ENCODE results near the gene CDH11.

CDH11 gene

GRCh38 chr16:65069065-65069464, 52.8 kb downstream of the CDH11 start:
- DNase-seq = no peak

GRCh38 chr16:65068151-65068740, 53.6 kb downstream of the CDH11 start:
- H3K27ac Mint-ChIP-seq = no peak overlapping the region
- H3K36me3 Mint-ChIP-seq = no peaks in the 10 kb centered on the region
- no peaks in the 10 kb centered on the region for H3K27me3 Mint-ChIP-seq
- no peaks in the 10 kb centered on the region for H3K9me3 Mint-ChIP-seq
- CTCF ChIA-PET = no interaction called here
- H3K4me3 Mint-ChIP-seq = no peak overlapping the region
- no peaks in the 10 kb centered on the region for H3K4me1 Mint-ChIP-seq
- no peak for DNase-seq

More at GRCh38 chr16:65069065-65069464, 52.8 kb downstream of the CDH11 start:
- Mint-ChIP-seq H3K4me1 (no peaks in the 10 kb centered on the region), H3K27me3 (no peaks in the 10 kb centered on the region), H3K9me3 (no peaks in the 10 kb centered on the region), H3K27ac (no peak overlapping the region), H3K4me3 (no peak overlapping the region), H3K36me3 (no peaks in the 10 kb centered on the region)
- CTCF ChIA-PET = no interaction called here

- CTCF ChIA-PET = no interaction called here
- Mint-ChIP-seq H3K4me3 (no peak overlapping the region), H3K36me3 (no peaks in the 10 kb centered on the region), H3K27ac (no peak overlapping the region), H3K4me1 (no peaks in the 10 kb centered on the region), H3K9me3 (no peaks in the 10 kb centered on the region), H3K27me3 (no peaks in the 10 kb centered on the region)
- no peak for DNase-seq
Measured at GRCh38 chr16:65066651-65067050, 55.2 kb downstream of the CDH11 start.

- H3K27me3 Mint-ChIP-seq = no peaks in the 10 kb centered on the region
- no peak overlapping the region for H3K27ac Mint-ChIP-seq
- CTCF ChIA-PET = no interaction called here
- no peaks in the 10 kb centered on the region for H3K36me3 Mint-ChIP-seq
- H3K4me3 Mint-ChIP-seq = no peak overlapping the region
- no peaks in the 10 kb centered on the region for H3K9me3 Mint-ChIP-seq
- no peaks in the 10 kb centered on the region for H3K4me1 Mint-ChIP-seq
- no peak for DNase-seq
Measured at GRCh38 chr16:65065031-65065430, 56.8 kb downstream of the CDH11 start.

- no peak for DNase-seq
- no peak overlapping the region for H3K4me3 Mint-ChIP-seq
- H3K36me3 Mint-ChIP-seq = no peaks in the 10 kb centered on the region
- H3K4me1 Mint-ChIP-seq = no peaks in the 10 kb centered on the region
- H3K27ac Mint-ChIP-seq = no peak overlapping the region
- no peaks in the 10 kb centered on the region for H3K27me3 Mint-ChIP-seq
- no peaks in the 10 kb centered on the region for H3K9me3 Mint-ChIP-seq
- CTCF ChIA-PET = no interaction called here
Measured at GRCh38 chr16:65064131-65064530, 57.7 kb downstream of the CDH11 start.

GRCh38 chr16:65062736-65063583, 58.9 kb downstream of the CDH11 start:
- Mint-ChIP-seq H3K36me3 (no peaks in the 10 kb centered on the region), H3K9me3 (no peaks in the 10 kb centered on the region)
- CTCF ChIA-PET = no interaction called here

GRCh38 chr16:65061935-65062518, 59.8 kb downstream of the CDH11 start:
- H3K36me3 Mint-ChIP-seq = no peaks in the 10 kb centered on the region
- H3K9me3 Mint-ChIP-seq = peaks cover 4% of the 10 kb centered on the region
- no peak overlapping the region for H3K4me3 Mint-ChIP-seq
- H3K27ac Mint-ChIP-seq = no peak overlapping the region
- DNase-seq = no peak
- no peaks in the 10 kb centered on the region for H3K27me3 Mint-ChIP-seq
- H3K4me1 Mint-ChIP-seq = no peaks in the 10 kb centered on the region
- CTCF ChIA-PET = no interaction called here

More at GRCh38 chr16:65062736-65063583, 58.9 kb downstream of the CDH11 start:
- no peak for DNase-seq
- Mint-ChIP-seq H3K4me1 (no peaks in the 10 kb centered on the region), H3K4me3 (no peak overlapping the region), H3K27ac (no peak overlapping the region), H3K27me3 (no peaks in the 10 kb centered on the region)

- H3K4me3 Mint-ChIP-seq = no peak overlapping the region
- H3K4me1 Mint-ChIP-seq = no peaks in the 10 kb centered on the region
- no peak overlapping the region for H3K27ac Mint-ChIP-seq
- peaks cover 4% of the 10 kb centered on the region for H3K9me3 Mint-ChIP-seq
- CTCF ChIA-PET = no interaction called here
- no peaks in the 10 kb centered on the region for H3K27me3 Mint-ChIP-seq
- no peak for DNase-seq
- no peaks in the 10 kb centered on the region for H3K36me3 Mint-ChIP-seq
Measured at GRCh38 chr16:65061263-65061662, 60.6 kb downstream of the CDH11 start.

GRCh38 chr16:65059406-65059980, 62.4 kb downstream of the CDH11 start:
- Mint-ChIP-seq H3K4me1 (no peaks in the 10 kb centered on the region), H3K4me3 (no peak overlapping the region), H3K36me3 (no peaks in the 10 kb centered on the region), H3K27ac (no peak overlapping the region), H3K9me3 (peaks cover 7% of the 10 kb centered on the region), H3K27me3 (no peaks in the 10 kb centered on the region)
- CTCF ChIA-PET = no interaction called here
- no peak for DNase-seq

GRCh38 chr16:65057184-65057583, 64.7 kb downstream of the CDH11 start:
- H3K36me3 Mint-ChIP-seq = no peaks in the 10 kb centered on the region
- no peaks in the 10 kb centered on the region for H3K27me3 Mint-ChIP-seq
- CTCF ChIA-PET = no interaction called here
- H3K27ac Mint-ChIP-seq = no peak overlapping the region
- H3K4me3 Mint-ChIP-seq = no peak overlapping the region
- no peaks in the 10 kb centered on the region for H3K4me1 Mint-ChIP-seq
- peaks cover 9% of the 10 kb centered on the region for H3K9me3 Mint-ChIP-seq
- no peak for DNase-seq

- Mint-ChIP-seq H3K27me3 (no peaks in the 10 kb centered on the region), H3K4me1 (no peaks in the 10 kb centered on the region), H3K36me3 (no peaks in the 10 kb centered on the region), H3K27ac (no peak overlapping the region), H3K4me3 (no peak overlapping the region), H3K9me3 (peaks cover 9% of the 10 kb centered on the region)
- CTCF ChIA-PET = no interaction called here
- DNase-seq = no peak
Measured at GRCh38 chr16:65054457-65054856, 67.4 kb downstream of the CDH11 start.

GRCh38 chr16:65049679-65050078, 72.2 kb downstream of the CDH11 start:
- peaks cover 7% of the 10 kb centered on the region for H3K9me3 Mint-ChIP-seq

GRCh38 chr16:65045961-65046360, 75.9 kb downstream of the CDH11 start:
- H3K4me1 Mint-ChIP-seq = no peaks in the 10 kb centered on the region
- peaks cover 8% of the 10 kb centered on the region for H3K9me3 Mint-ChIP-seq
- CTCF ChIA-PET = no interaction called here
- H3K27me3 Mint-ChIP-seq = no peaks in the 10 kb centered on the region
- no peak overlapping the region for H3K4me3 Mint-ChIP-seq
- DNase-seq = no peak
- no peaks in the 10 kb centered on the region for H3K36me3 Mint-ChIP-seq
- H3K27ac Mint-ChIP-seq = no peak overlapping the region

More at GRCh38 chr16:65049679-65050078, 72.2 kb downstream of the CDH11 start:
- no peak overlapping the region for H3K4me3 Mint-ChIP-seq
- no peaks in the 10 kb centered on the region for H3K27me3 Mint-ChIP-seq
- no peaks in the 10 kb centered on the region for H3K4me1 Mint-ChIP-seq
- no peaks in the 10 kb centered on the region for H3K36me3 Mint-ChIP-seq
- no peak overlapping the region for H3K27ac Mint-ChIP-seq
- CTCF ChIA-PET = no interaction called here
- no peak for DNase-seq

- DNase-seq = no peak
- CTCF ChIA-PET = no interaction called here
- Mint-ChIP-seq H3K9me3 (peaks cover 8% of the 10 kb centered on the region), H3K4me1 (no peaks in the 10 kb centered on the region), H3K27me3 (no peaks in the 10 kb centered on the region), H3K36me3 (no peaks in the 10 kb centered on the region), H3K4me3 (no peak overlapping the region), H3K27ac (no peak overlapping the region)
Measured at GRCh38 chr16:65044873-65045272, 77.0 kb downstream of the CDH11 start.

- no peak overlapping the region for H3K27ac Mint-ChIP-seq
- DNase-seq = no peak
- no peak overlapping the region for H3K4me3 Mint-ChIP-seq
- CTCF ChIA-PET = no interaction called here
- H3K9me3 Mint-ChIP-seq = peaks cover 8% of the 10 kb centered on the region
- H3K36me3 Mint-ChIP-seq = no peaks in the 10 kb centered on the region
- no peaks in the 10 kb centered on the region for H3K27me3 Mint-ChIP-seq
- no peaks in the 10 kb centered on the region for H3K4me1 Mint-ChIP-seq
Measured at GRCh38 chr16:65044026-65044425, 77.8 kb downstream of the CDH11 start.

All from activated naive CD4-positive, alpha-beta T cell treated with anti-CD3 and anti-CD28 coated beads, Interleukin-2, amount 10 ng/mL, durations not matched to agents 7 days and 5 days (primary cell).